ENCODE results near the gene TRIM59.

- TF ChIP-seq POLR2AphosphoS5 (IDR thresholded peaks at IDR 0.05; ENCODE audit: borderline replicate concordance, low read depth, low read length) (no peak), EZH2 (IDR thresholded peaks at IDR 0.05) (no peak), FOXP2 (optimal IDR thresholded peaks at IDR 0.05; ENCODE audit: control extremely low read depth, extremely low read length, insufficient read depth) (no peak)
These were observed 55.6 kb downstream of the TRIM59 start for GRCh38 chr3:160394009-160394392.
